Mesodermal cell (in vitro differentiated cells): Measurements from ENCODE around the gene ITPR1.
A peak's percentile ranks its signal among the peaks of the same experiment; 100 is the strongest.

Source experiments
- H3K27ac ChIP-seq: 2 replicates; pipeline ENCODE4 v1.7.0; 2013; ENCODE audit warnings: mild to moderate bottlenecking, low read depth, low read length, moderate library complexity; ENCODE audit not compliant: severe bottlenecking
- H3K36me3 ChIP-seq: 2 replicates; pipeline ENCODE4 v1.7.1; 2013; ENCODE audit warnings: mild to moderate bottlenecking, low read length, moderate library complexity; ENCODE audit not compliant: control insufficient read depth, insufficient read depth
- H3K4me1 ChIP-seq: one replicate; pipeline ENCODE4 v1.7.1; 2013; ENCODE audit warnings: mild to moderate bottlenecking, low read length; ENCODE audit not compliant: insufficient read depth, control insufficient read depth, poor library complexity, severe bottlenecking
- H3K4me3 ChIP-seq: 2 replicates; pipeline ENCODE4 v1.7.0; 2013; ENCODE audit warnings: low read length, control low read depth, mild to moderate bottlenecking; ENCODE audit not compliant: insufficient read depth, poor library complexity, severe bottlenecking; ENCODE audit errors: extremely low read depth
- H3K9me3 ChIP-seq: 2 replicates; pipeline ENCODE4 v1.7.1; 2013; ENCODE audit warnings: mild to moderate bottlenecking, low read length, moderate library complexity; ENCODE audit not compliant: control insufficient read depth
- WGBS, 2 experiments: methylation state at CpG; one replicate each; pipeline ENCODE4 v1.1.5; 2013; ENCODE audit warnings: missing lambda C conversion rate in 2 of 2; ENCODE audit not compliant: insufficient coverage in 2 of 2; 5-methylcytosine and 5-hydroxymethylcytosine counted together

ITPR1 gene

DNA sequence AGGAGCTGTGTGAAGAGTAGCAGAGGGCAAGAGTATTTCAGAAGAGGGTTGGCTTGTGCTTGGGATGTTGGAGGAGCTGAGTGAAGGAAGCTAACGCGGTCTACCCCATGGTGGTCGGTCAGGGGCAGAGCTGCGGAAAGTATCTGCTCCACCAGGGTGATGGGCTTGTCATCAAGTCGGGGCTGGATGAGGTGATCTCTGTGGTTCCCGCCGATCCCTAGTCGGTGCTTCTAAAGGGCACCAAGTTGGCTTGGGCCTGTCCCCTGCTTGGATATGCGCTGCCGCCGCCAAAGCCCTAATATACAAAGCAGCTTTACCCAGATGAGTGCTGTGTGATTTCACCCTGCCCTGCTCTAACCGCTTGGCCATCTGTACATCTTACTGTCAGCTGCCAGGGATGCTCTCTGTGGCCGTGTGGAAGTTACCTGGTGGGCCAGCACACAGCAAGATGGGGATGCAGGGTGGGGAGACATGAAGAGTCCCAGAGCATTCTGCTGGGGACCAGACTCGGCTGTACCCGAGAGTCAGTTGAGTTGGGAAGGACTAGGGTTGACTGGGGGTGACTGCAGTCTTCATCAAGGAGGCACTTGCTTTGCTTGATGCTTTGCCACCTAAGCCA lies 260.0 kb downstream of the ITPR1 start:
- H3K4me1 ChIP-seq: peaks cover 9% of the 10 kb centered on the region
- WGBS, 2 experiments: 93 to 97% methylated on average over 13 to 15 of the region's 15 CpGs
- H3K36me3 ChIP-seq: no peaks in the 10 kb centered on the region
- H3K4me3 ChIP-seq: no peak overlapping the region
- no peak overlapping the region for H3K27ac ChIP-seq
- H3K9me3 ChIP-seq: no peaks in the 10 kb centered on the region

DNA sequence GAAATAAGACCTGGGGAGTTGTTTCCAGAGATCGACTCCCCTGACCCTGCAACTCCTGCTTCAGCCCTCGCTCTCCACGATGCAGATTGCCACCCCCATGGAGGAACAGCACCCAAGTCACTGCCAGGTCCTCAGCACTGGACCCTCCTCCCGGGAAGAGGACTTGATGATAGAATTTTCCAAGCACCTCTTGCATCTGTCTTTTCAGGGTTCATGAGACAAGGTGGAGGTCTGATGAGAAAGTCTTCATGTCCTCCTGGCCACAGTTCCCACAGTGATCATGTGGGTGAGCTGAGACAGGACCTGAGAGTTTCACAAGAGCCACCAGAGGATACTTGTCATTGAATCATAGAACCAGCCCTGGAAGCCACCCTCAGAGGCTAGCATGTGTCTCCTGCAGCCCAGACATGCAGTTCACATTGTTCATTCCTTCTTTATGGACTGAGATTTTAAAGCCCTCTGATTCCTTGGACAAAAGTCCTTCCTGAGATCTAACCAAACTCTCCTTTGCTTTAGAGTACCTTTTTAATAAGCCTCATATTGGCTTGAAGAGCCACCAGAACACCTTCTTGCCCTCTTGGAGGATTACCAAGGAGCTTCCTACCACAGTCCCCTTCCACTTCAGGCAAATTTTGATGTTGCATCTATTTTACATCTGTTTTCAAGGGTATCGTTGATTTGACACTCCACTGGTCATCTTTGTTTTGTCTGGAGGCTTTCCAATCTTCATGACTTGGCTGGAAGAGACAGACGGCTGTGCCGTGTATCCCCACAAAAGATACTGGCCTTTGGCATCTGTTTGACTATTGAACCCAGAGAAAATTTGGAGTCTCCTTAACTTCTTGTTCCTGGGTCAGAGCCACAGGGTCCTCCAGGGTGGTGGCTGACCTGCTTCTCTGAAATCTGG lies 261.3 kb downstream of the ITPR1 start:
- WGBS, 2 experiments: 96 to 97% methylated on average over 6 to 7 of the region's 7 CpGs
- Histone ChIP-seq H3K36me3 (no peaks in the 10 kb centered on the region), H3K4me1 (peaks cover 11% of the 10 kb centered on the region), H3K9me3 (no peaks in the 10 kb centered on the region), H3K4me3 (no peak overlapping the region), H3K27ac (no peak overlapping the region)

GRCh38 chr3:4755566-4755965 lies 262.4 kb downstream of the ITPR1 start:
- Histone ChIP-seq H3K36me3 (no peaks in the 10 kb centered on the region), H3K27ac (no peak overlapping the region)
- WGBS, 2 experiments: 94 to 100% methylated on average over 3 of the region's 4 CpGs

GRCh38 chr3:4756057-4756775 lies 263.1 kb downstream of the ITPR1 start:
- Histone ChIP-seq H3K36me3 (no peaks in the 10 kb centered on the region), H3K4me3 (no peak overlapping the region), H3K27ac (no peak overlapping the region), H3K9me3 (no peaks in the 10 kb centered on the region), H3K4me1 (peaks cover 5% of the 10 kb centered on the region)
- 91 to 96% methylated on average over 8 to 9 of the region's 10 CpGs for WGBS, 2 experiments

More at GRCh38 chr3:4755566-4755965, 262.4 kb downstream of the ITPR1 start:
- no peak overlapping the region for H3K4me3 ChIP-seq
- H3K4me1 ChIP-seq: peaks cover 10% of the 10 kb centered on the region
- no peaks in the 10 kb centered on the region for H3K9me3 ChIP-seq

GRCh38 chr3:4756855-4757574 lies 263.9 kb downstream of the ITPR1 start:
- 97 to 100% methylated on average over 2 to 3 of the region's 3 CpGs for WGBS, 2 experiments
- Histone ChIP-seq H3K4me3 (no peak overlapping the region), H3K9me3 (no peaks in the 10 kb centered on the region), H3K36me3 (no peaks in the 10 kb centered on the region), H3K4me1 (peaks cover 5% of the 10 kb centered on the region), H3K27ac (no peak overlapping the region)

- no peak overlapping the region for H3K27ac ChIP-seq
- H3K4me1 ChIP-seq: peaks cover 5% of the 10 kb centered on the region
- no peak overlapping the region for H3K4me3 ChIP-seq
- no peaks in the 10 kb centered on the region for H3K36me3 ChIP-seq
- H3K9me3 ChIP-seq: no peaks in the 10 kb centered on the region
- WGBS, 2 experiments: 73 to 87% methylated on average over 5 to 11 of the region's 12 CpGs
These were observed 264.6 kb downstream of the ITPR1 start for GRCh38 chr3:4757575-4758248.

DNA sequence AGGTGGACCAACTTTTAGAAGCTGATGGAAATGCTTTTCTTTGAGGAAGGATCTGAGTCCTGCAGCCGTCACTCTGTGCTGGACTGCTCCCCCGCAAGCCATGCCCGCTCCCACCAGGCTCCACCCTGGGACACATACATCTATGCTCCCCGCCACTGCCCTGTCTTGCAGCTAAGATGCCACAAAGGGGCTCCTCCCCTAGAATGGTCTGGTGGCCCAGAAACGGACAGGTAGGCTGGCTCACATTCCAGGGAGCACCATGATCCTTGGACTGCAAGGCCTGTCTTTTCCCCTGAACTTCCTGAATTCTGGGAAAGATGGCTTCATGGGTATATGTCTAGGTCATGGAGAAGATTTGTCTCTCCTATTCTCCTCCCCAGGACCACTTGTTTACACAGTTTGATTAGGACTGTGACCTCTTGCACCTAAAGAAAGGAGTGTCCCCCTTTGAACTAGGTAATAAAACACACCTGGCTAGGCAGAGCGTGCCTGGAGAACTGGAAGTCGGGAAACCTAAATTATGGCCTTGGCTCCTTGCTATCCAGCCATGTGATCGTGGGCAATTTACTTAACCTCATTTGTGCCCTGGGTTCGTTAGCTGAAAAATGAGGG lies 265.2 kb downstream of the ITPR1 start:
- no peaks in the 10 kb centered on the region for H3K36me3 ChIP-seq
- 97% methylated on average over 5 to 8 of the region's 9 CpGs for WGBS, 2 experiments
- H3K4me1 ChIP-seq: peaks cover 5% of the 10 kb centered on the region
- H3K4me3 ChIP-seq: no peak overlapping the region
- H3K9me3 ChIP-seq: no peaks in the 10 kb centered on the region
- H3K27ac ChIP-seq: no peak overlapping the region

DNA sequence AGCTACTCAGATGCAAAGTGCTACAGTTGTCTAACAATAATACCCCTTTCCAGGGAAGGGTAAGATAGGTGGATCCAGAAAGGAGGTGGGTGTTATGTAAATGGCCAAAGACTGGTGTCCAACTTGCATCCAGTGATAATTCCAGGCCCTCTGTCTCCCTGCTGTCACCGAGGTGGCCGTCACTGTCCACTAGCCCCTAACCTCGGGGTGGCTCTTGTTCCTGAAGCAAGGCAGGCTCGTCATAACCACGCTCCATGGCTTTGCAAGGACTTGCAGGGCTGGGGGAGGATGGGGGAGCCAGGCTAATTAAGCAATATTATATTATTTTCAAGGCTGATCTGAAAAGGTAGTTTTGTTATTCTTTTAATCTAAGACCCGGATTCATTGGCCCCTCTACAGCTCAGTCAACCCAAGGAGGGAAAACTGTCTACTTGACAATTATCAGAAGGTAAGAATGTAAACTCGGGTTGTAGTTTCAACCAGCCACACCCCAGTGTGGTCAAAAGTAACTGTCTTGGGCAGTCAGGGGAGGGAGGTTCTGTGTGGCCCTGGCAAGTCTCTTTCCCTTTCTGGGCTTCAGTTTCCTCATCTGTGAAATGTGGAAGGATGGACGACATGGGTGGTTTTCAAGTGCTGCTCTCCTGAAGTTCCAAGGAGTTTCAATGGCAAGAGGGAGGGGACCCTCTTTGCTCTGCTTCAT lies 266.0 kb downstream of the ITPR1 start:
- Histone ChIP-seq H3K4me3 (no peak overlapping the region), H3K36me3 (no peaks in the 10 kb centered on the region), H3K9me3 (no peaks in the 10 kb centered on the region), H3K4me1 (peaks cover 5% of the 10 kb centered on the region), H3K27ac (peak overlapping the region; percentile 45)
- 100% methylated on average over 2 to 5 of the region's 8 CpGs for WGBS, 2 experiments

- 76 to 92% methylated on average over 8 to 9 of the region's 12 CpGs for WGBS, 2 experiments
- H3K27ac ChIP-seq: peak overlapping the region; percentile 45
- no peaks in the 10 kb centered on the region for H3K36me3 ChIP-seq
These were observed 266.7 kb downstream of the ITPR1 start for GRCh38 chr3:4759689-4760312.

More at GRCh38 chr3:4759689-4760312, 266.7 kb downstream of the ITPR1 start:
- Histone ChIP-seq H3K9me3 (no peaks in the 10 kb centered on the region), H3K4me1 (peaks cover 5% of the 10 kb centered on the region), H3K4me3 (no peak overlapping the region)
